DND-41 (cell line): ENCODE measurements around the gene GAGE10.
"Not testable (repeated sequence)": the region's sequence is repeated elsewhere in the genome, so short reads cannot be mapped to it uniquely, and the experiment has no call there.

Source experiments
- ATAC-seq: fragments of 200-7000 bp; cut with Tn5 transposase; 3 replicates; pipeline ENCODE4 v1.9.1; 2021; ENCODE audit warnings: low read depth; ENCODE audit not compliant: insufficient read depth
- DNase-seq: peaks from one replicate; pipeline ENCODE4 v3.0.0-alpha.2; 2020
- H2AFZ ChIP-seq: 2 replicates; pipeline ENCODE4 v1.6.0; 2012; ENCODE audit warnings: low read depth, low read length
- H3K27ac ChIP-seq: 2 replicates; pipeline ENCODE4 v1.5.1; 2012; ENCODE audit warnings: low read length, inconsistent platforms
- H3K27me3 ChIP-seq: fragments of 200-600 bp; sonication (generic); 2 replicates; pipeline ENCODE4 v1.6.0; 2012; ENCODE audit warnings: low read length, mild to moderate bottlenecking, inconsistent platforms; ENCODE audit not compliant: insufficient read depth, poor library complexity
- H3K36me3 ChIP-seq: 2 replicates; pipeline ENCODE4 v1.5.1; 2012; ENCODE audit warnings: low read length, inconsistent platforms; ENCODE audit not compliant: insufficient read depth
- H3K4me1 ChIP-seq: 2 replicates; pipeline ENCODE4 v1.5.1; 2012; ENCODE audit warnings: mild to moderate bottlenecking, low read length; ENCODE audit not compliant: insufficient read depth
- H3K4me2 ChIP-seq: 2 replicates; pipeline ENCODE4 v1.6.0; 2012; ENCODE audit warnings: mild to moderate bottlenecking, moderate library complexity, low read length, inconsistent platforms; ENCODE audit not compliant: insufficient read depth
- H3K4me3 ChIP-seq, 2 experiments: fragments of 200-600 bp in 1 of 2; shearing (Covaris generic) in 1 of 2; 2 replicates each; pipeline ENCODE4 v1.5.1; 2012 to 2016; ENCODE audit warnings: inconsistent platforms in 2 of 2, low read length in 2 of 2, mild to moderate bottlenecking in 2 of 2, low read depth in 1 of 2, moderate library complexity in 1 of 2
- H3K79me2 ChIP-seq: 2 replicates; pipeline ENCODE4 v1.6.0; 2012; ENCODE audit warnings: low read length, inconsistent platforms; ENCODE audit not compliant: insufficient read depth
- H3K9ac ChIP-seq: 2 replicates; pipeline ENCODE4 v1.6.0; 2012; ENCODE audit warnings: low read depth, mild to moderate bottlenecking, inconsistent platforms, low read length, moderate library complexity
- H3K9me3 ChIP-seq: 2 replicates; pipeline ENCODE4 v1.5.1; 2012; ENCODE audit warnings: low read length, moderate library complexity, mild to moderate bottlenecking, inconsistent platforms; ENCODE audit not compliant: insufficient read depth, severe bottlenecking
- H4K20me1 ChIP-seq: 2 replicates; pipeline ENCODE4 v1.6.0; 2012; ENCODE audit warnings: low read length; ENCODE audit not compliant: insufficient read depth
- EZH2 ChIP-seq: IDR thresholded peaks from 3 replicates; pipeline ENCODE4 v1.6.1; 2012; ENCODE audit warnings: borderline replicate concordance, low read depth, mild to moderate bottlenecking, moderate library complexity, low read length, inconsistent platforms; ENCODE audit not compliant: severe bottlenecking
- TF ChIP-seq, protein P1 (sequence below): IDR thresholded peaks from 2 replicates; pipeline ENCODE4 v1.5.1; 2012; ENCODE audit warnings: borderline replicate concordance, low read length, moderate library complexity, mild to moderate bottlenecking; ENCODE audit not compliant: poor library complexity, severe bottlenecking; ENCODE audit errors: extremely low read depth

The GAGE10 gene

GRCh38 chrX:49299293-49299692 is 4.2 kb upstream of the GAGE10 start:
- H3K27ac ChIP-seq, H3K79me2 ChIP-seq, H3K9me3 ChIP-seq, H3K4me1 ChIP-seq, H4K20me1 ChIP-seq, H3K27me3 ChIP-seq, DNase-seq, H3K36me3 ChIP-seq, H3K4me2 ChIP-seq, H2AFZ ChIP-seq, ATAC-seq, H3K9ac ChIP-seq, H3K4me3 ChIP-seq: not testable (repeated sequence)

DNA sequence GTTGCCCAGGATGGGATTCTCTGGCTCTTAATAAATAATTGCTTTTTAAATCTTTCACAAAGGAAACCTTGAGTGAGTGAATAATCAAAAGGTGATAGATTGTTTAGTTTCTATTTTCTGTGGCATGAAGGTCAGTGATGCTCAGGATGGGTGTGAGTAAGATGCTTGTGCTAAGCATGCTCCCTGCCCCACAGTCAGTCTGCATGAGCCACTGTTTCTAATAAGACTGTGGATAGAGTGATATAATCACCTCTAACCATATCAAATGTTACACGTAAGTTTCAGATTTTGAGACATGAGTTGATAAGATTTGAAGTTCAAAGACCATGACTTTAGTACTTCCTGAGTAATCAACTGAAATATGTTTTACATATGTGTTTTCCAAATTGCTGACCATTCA is 2.7 kb upstream of the GAGE10 start:
- Histone ChIP-seq H3K4me2 (no peak overlapping the region), H3K9me3 (no peaks in the 10 kb centered on the region), H3K79me2 (no peaks in the 10 kb centered on the region), H2AFZ (no peak overlapping the region), H3K27me3 (no peaks in the 10 kb centered on the region), H3K4me3 (no peak overlapping the region), H3K36me3 (no peaks in the 10 kb centered on the region), H3K27ac (no peak overlapping the region), H4K20me1 (no peaks in the 10 kb centered on the region), H3K9ac (no peak overlapping the region), H3K4me1 (no peaks in the 10 kb centered on the region)
- ATAC-seq (no peak), DNase-seq (no peak)
- TF ChIP-seq EZH2: no peak
- TF ChIP-seq, protein P1, sequence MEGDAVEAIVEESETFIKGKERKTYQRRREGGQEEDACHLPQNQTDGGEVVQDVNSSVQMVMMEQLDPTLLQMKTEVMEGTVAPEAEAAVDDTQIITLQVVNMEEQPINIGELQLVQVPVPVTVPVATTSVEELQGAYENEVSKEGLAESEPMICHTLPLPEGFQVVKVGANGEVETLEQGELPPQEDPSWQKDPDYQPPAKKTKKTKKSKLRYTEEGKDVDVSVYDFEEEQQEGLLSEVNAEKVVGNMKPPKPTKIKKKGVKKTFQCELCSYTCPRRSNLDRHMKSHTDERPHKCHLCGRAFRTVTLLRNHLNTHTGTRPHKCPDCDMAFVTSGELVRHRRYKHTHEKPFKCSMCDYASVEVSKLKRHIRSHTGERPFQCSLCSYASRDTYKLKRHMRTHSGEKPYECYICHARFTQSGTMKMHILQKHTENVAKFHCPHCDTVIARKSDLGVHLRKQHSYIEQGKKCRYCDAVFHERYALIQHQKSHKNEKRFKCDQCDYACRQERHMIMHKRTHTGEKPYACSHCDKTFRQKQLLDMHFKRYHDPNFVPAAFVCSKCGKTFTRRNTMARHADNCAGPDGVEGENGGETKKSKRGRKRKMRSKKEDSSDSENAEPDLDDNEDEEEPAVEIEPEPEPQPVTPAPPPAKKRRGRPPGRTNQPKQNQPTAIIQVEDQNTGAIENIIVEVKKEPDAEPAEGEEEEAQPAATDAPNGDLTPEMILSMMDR: no peak

GRCh38 chrX:49307775-49308174 is 4.3 kb downstream of the GAGE10 start:
- not testable (repeated sequence) for H3K4me2 ChIP-seq, H3K27ac ChIP-seq, H3K4me3 ChIP-seq, H4K20me1 ChIP-seq, H3K27me3 ChIP-seq, H3K36me3 ChIP-seq, ATAC-seq, H2AFZ ChIP-seq, H3K9ac ChIP-seq, H3K9me3 ChIP-seq, H3K79me2 ChIP-seq, DNase-seq
- peaks cover 20% of the 10 kb centered on the region for H3K4me1 ChIP-seq

- no peaks in the 10 kb centered on the region for H3K79me2 ChIP-seq
- no peaks in the 10 kb centered on the region for H4K20me1 ChIP-seq
- no peaks in the 10 kb centered on the region for H3K9me3 ChIP-seq
- H3K9ac ChIP-seq: no peak overlapping the region
- DNase-seq: peak; percentile 36
- no peak overlapping the region for H3K4me3 ChIP-seq
- peak; percentile 79 for ATAC-seq
- TF ChIP-seq, protein P1: no peak
- no peak for TF ChIP-seq EZH2
- no peaks in the 10 kb centered on the region for H3K36me3 ChIP-seq
- peak overlapping the region; percentile 29 for H3K27ac ChIP-seq
- peak overlapping the region; percentile 68 for H2AFZ ChIP-seq
- peaks cover 20% of the 10 kb centered on the region for H3K4me1 ChIP-seq
- H3K27me3 ChIP-seq: no peaks in the 10 kb centered on the region
- peak overlapping the region; percentile 57 for H3K4me2 ChIP-seq
Observed at GRCh38 chrX:49308604-49309269, 5.3 kb downstream of the GAGE10 start.
